Epithelial cell of prostate (primary cell): ENCODE results near the gene SSBP1.
"Not testable (repeated sequence)": the region's sequence is repeated elsewhere in the genome, so short reads cannot be mapped to it uniquely, and the experiment has no call there.

ENCODE experiments used
- DNase-seq: peaks from one replicate; pipeline ENCODE4 v3.0.0-alpha.2; 2011; ENCODE audit warnings: low read depth, low spot score
- H3K27ac ChIP-seq: fragments of 450-650 bp; 2 replicates; pipeline ENCODE4 v1.5.1; 2017; ENCODE audit warnings: mild to moderate bottlenecking

SSBP1 gene

DNA sequence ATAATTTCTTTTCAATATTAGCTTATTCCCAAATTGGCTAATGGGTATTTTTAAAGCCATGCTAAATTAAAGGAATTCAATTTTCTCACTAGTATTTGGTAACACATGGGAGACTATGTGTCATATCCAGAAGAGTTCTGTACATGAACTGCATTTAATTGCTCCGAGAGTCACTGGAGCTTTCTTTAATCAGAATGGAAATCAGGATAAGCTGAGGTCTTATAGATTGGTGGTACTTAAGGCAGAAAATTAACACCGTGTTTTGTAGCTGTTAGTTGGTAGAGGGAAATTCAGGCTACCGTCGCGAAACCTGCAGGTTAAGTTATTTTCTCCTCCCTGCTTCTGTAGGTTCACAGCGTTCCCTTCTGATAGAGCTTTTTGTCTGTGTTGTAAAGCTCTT, 29.8 kb upstream of the SSBP1 start, which contains the start of gene WEE2:
Gene WEE2, plus strand, starts transcription at position 3 of the 400 bp plus-strand sequence. CDS start 406 bp downstream, outside the sequence.
- DNase-seq: no peak
- peak within 1 kb of the TSS; percentile 59 for H3K27ac ChIP-seq

DNA sequence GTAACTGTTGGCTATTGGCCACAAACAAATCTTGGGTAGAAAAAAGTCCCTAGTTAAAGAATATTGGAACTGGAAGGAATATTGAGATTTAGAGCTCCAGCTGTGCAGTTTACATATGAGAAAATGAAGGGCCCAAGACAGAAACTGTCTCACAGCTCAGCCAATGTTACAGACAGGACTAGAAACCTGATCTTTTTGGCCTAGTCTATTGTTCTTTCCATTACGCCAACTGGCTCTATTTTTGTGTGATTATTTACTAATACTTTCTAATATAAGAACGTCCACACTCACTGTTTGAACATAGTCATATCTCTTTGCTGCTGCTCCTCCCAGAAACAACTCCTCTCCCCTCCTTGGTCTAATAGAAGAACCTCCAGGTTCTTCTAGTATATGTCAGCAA, 28.8 kb upstream of the SSBP1 start:
- H3K27ac ChIP-seq: peak overlapping the region; percentile 59
- no peak for DNase-seq

DNA sequence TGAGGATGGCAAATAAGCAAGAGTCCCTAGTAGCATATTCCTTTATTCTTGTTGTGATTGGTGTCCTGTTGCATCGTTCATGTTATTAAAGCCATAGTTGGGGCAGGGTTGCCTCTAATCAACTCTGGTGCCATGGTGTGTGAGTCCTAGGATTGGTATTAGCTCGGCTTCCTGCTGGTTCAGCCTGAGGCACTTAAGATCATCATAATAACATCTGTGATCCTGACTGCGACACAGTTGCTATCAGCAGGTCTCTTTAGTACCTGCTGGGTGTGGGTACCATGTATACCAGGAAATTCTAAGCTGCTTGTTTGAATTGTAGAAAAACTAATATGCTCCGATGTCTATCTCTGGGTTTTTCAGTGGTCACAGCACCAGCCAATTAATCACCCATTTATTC, 28.4 kb upstream of the SSBP1 start:
- DNase-seq: no peak
- H3K27ac ChIP-seq: peak overlapping the region; percentile 59

DNA sequence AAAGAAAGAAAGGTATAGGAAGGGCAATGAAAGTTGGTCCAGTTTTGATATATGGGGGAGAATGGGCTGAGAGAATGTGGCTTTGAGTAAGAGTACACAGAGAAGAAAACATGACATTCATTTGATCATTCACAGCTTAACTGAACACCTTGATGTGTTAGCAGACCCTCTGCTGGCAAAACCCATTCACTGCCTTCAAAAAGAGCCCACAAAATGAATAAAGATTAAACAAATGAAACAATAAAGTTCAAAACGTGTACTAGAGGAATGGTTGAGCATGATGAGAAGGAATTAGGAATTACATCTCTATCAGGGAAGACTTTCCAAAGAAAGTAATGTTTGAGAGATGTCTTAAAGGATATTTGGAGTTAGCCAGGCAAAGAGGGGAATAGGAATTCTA, 27.9 kb upstream of the SSBP1 start:
- no peak for DNase-seq
- peak overlapping the region; percentile 59 for H3K27ac ChIP-seq

DNA sequence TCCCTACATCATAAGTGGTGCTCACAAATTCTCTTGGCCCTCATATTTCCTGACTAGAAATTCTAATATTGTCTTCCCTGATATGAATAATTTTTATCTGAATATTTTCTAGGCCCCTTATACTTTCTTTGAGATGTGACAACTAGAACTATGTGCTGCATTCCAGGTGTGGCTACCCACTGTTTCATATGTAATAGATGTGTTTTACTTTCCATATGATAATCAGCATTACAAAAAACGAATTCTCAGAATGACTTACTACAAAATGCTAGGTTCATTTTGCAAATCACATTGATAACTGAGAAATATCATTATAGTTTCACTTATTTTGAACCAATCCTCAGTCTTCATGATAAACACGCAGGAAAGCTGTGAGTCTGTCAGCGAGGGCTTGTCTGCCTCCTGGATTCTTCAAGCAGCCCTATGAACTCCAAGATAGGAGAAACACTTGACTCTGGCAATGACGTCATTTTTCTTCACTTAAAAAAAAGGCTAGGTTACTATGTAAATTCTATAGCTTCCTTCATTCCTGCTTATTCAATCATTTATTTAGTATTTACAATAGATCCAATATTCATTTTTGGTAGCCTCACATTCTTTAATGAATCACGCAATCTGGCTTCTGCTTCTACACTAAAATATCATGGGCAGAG, 25.4 kb upstream of the SSBP1 start:
- no peak for DNase-seq
- no peak overlapping the region for H3K27ac ChIP-seq

DNA sequence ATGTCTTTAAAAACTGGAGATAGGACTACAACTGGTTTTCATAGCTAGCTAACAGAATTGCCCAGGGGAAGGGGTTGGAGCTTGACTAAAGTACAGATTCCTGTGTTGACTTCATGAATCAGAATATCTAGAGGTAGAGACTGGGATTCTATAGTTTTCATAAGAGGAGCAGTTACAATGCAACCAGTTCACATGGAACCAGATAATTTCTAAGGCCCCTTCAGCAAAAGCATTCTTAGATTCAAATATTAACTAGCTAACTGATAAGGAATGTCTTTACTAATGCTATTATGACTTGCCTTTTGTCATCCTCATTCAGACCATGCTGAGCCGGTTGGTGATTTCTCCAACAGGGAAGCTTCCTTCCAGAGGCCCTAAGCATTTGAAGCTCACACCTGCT, 24.3 kb upstream of the SSBP1 start:
- no peak overlapping the region for H3K27ac ChIP-seq
- no peak for DNase-seq

DNA sequence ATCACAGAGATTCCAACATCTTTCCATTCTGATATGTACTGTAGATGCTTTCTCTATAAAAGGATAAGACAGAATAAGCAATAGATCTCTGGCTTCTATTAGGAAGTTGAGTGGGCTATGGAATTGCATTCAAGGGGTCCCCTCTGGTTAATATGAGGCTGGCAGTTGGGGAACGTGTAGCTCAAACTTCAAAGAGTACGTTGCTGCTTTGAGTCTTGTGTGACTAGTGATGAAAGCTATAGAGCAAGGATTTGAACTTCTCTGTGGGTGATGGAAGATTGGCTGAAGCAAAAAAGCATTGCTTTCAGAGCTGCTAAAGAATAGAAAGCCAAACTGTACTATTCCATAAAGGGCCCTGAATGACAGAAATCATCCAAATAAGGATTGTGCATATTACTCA, 23.6 kb upstream of the SSBP1 start:
- DNase-seq: no peak
- H3K27ac ChIP-seq: no peak overlapping the region

DNA sequence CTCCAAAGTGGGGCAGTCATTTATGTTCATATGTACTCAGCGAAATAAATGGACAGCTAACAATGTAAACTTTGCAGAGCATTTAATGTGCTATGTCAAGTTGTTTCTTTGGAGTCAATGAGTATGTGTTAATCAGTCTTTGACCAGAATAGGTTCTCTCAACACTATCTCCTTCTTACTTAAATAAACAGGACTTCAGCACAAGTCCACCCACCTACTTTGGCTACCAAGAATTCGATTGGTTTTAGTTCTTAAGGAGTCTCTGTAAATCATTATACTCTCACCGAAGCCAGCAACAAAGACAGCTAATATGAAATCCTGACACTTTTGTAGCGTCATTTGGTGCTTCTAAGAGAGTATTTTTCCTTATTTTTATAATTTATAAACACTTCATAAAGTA, 23.1 kb upstream of the SSBP1 start:
- no peak overlapping the region for H3K27ac ChIP-seq
- no peak for DNase-seq

DNA sequence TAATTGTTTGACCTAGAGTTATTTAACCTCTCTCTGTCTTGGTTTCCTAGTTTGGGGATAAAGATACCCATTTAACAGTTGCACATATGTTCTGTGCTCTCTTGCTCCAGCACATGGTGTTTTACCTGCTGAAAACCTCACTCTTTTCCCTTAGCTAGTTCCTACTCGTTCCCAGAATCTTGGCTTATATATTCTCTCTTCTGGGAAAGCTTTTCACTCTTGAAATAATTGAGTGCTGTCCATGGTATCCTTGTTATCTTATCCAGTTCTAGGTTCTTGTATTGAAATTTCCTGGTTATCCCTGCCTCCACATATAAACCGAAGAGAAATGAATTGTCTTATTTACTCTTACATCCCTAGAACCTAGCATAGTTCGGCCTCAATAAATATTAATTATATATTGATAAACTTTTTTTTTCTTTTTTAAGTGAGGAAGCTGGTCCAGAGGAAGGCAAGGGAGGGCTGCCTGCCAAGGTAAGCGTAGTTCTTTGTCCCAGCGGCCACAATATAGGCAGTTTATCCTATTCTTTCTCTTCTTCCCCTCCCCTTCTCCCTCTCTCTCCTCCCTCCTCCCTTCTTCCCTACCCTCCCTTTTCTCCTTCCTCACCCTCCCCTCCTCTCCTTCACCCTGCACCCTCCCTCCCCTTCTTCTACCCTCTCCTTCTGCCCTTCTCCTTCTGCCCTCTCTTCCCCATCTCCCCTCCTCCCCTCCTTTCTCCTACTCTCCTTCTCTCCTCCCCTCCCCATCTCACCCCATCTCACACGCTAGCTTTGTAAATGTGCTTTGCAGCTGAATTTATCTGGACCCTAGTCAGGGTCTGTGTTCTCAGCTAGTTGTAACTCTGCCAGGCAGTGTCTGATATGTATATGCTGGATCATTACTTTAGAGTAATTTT, 22.1 kb upstream of the SSBP1 start:
- no peak for DNase-seq
- H3K27ac ChIP-seq: no peak overlapping the region

DNA sequence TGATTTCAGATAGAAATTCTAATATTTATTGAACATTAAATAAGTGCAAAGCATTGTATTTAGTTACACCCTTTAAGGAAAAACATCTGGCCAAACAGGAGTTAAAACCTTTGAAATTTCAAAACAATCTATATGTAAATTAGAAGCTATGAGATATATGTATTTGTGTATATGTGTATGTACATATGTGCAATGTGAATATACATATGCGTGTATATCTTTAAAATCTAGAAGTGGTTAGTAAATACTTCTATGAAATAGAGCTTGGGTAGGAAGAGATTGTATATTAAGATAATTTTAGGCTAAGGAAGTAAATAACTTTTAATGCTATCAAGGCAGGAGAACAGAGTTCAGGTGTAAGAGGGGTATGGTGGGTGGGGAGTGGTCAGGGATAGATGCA, 20.7 kb upstream of the SSBP1 start:
- no peak overlapping the region for H3K27ac ChIP-seq
- DNase-seq: no peak

DNA sequence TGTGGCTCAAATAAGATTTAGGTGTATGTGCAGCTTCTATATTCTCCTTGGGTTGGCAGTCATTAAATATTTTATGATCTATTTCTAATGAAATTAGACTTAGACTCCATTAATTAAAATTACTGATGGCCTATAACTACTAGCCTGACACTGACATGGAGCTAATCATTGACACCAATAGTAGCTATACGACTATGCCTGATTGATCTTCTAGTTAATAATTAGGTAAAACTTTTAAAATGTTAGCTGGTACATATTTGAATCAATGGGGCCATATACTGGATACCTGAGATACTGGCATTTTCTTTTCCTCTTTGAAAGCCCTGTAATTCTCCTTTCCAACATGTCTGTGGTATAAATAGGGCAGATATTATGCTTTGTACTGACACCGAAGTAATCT, 15.6 kb upstream of the SSBP1 start:
- no peak for DNase-seq
- H3K27ac ChIP-seq: no peak overlapping the region

DNA sequence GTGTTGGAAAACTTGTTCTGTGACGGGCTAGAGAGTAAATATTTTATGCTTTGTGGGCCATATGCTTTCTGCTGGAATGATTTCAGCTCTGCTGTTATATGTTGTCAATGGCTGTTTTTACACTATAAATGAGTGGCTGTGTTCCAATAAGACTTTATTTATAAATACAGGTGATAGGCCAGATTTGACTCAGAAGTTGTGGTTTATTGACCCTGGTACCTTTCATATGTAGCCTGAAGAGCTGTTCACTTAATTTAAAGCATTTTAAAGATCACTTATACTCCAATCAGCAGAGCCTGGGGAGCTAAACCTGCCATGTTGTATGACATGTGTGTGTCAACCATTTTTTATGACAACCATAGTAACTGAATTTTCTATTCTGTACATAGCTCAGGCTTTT, 9.1 kb upstream of the SSBP1 start:
- no peak overlapping the region for H3K27ac ChIP-seq
- no peak for DNase-seq

DNA sequence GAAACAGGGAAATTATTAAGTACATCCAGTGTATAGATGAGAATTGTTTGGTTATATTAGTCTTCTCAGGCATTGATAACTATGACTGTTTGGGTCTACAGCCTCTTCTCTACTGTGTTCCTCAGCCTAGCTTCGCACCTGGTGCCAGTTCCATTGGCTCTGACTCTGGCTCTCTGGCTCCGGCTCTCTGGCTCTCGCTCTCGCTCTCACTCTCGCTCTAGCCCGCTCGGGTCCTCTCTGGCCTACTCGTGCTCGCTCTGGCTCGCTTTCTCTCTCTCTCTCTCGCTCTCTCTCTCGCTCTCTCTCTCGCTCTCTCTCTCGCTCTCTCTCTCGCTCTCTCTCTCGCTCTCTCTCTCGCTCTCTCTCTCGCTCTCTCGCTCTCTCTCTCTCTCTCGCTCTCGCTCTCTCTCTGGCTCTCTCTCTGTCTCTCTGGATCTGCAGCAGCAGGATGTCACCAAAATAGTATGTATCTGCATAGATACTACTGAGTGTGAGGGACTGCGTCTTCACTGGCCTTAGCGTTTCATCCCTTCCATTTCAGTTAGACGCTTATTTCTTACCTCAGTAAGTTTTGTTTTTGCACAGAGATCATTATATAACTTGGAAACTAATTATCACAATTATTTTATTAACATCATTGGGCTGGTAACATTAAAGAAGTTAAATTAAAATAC, 6.5 kb upstream of the SSBP1 start:
- H3K27ac ChIP-seq: no peak overlapping the region
- DNase-seq: no peak

DNA sequence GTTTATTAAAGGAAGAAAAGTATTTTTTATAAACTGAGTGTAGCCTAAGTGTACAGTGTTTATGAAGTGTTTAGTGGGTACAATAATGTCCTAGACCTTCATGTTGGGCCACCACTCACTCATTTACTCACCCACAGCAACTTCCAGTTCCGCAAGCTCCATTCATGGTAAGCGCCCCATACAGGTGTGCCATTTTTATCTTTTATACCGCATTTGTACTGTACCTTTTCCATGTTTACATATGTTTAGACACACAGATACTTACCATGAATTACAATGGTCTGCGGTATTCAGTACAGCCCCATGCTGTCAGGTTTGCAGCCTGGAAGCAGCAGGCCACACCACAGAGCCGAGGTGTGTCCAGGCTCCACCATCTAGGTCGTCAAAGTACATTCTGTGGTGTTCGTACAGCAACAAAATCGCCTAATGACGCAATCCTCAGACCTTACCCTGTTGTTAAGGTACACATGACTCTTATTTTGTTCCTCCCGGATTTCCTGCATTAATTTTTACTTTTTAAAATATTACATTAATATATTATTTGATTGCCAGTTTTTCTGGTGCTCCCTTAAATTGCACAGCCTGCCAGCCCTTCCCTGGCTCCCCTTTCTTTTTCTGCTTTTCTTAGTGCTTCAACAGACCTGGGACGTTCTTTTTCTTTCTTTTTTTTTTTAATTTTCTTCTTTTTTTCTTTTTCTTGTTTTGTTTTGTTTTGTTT, 881 bp upstream of the SSBP1 start:
- peak; percentile 20 for DNase-seq
- peak overlapping the region; percentile 79 for H3K27ac ChIP-seq

DNA sequence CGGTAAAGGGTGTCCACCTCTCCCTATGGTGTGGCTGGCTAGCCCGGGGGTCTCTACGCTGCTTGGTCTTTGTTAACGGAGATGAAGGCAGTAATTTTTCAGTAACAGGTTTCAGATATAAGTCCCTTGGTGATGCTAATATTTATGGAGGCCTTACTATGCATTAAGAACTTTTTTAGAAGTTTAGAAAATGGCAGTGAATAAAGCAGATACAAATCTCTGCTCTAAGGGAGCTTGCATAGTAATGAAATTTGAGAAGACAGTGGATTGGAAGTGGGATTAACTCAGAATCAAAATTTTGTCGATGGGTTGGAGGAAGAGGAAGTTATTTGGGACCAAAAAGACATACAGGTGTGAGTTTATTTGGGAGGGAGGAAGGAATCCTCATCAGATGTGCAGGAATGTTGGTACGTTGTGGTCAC, 445 bp downstream of the SSBP1 start:
- no peak for DNase-seq
- peak overlapping the region; percentile 79 for H3K27ac ChIP-seq

DNA sequence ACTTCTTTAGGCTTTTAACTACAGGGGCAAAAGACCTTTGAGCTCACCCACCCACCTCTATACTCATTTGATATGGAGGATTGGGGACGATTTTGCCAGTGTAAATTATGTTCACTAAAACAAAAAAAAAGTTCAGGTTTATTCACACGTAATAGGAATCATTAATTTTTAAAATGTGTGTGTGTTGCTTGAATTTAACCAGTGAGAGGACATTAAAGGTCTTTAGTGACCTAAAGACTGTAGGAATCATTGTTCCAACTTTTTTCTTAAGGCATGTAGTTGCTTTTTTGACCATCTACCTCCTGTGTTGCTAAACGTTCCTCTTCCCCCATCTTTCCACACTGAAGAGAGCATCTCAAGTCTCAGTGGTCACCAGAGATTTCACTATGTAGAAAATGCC, 1.1 kb downstream of the SSBP1 start:
- no peak for DNase-seq
- H3K27ac ChIP-seq: no peak overlapping the region

DNA sequence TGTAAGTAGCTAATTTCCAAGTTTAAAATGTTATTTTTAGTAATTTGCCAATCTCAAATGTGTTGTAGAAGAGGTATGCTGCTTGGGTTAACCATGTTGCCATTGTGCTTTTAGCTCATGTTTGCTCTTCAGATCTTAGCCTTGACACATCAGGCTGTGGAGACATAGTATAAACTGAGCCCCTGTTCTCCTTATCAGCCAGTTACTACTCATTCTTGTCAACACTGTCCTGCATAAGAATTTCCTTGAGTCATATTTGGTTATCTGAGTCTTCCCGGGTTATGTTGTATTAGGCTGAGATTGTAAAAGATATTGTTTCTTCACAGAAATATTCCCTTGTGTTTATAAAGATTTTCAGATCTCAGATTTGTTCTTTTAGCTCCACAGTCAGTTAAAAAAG, 4.1 kb downstream of the SSBP1 start:
- DNase-seq: no peak

DNA sequence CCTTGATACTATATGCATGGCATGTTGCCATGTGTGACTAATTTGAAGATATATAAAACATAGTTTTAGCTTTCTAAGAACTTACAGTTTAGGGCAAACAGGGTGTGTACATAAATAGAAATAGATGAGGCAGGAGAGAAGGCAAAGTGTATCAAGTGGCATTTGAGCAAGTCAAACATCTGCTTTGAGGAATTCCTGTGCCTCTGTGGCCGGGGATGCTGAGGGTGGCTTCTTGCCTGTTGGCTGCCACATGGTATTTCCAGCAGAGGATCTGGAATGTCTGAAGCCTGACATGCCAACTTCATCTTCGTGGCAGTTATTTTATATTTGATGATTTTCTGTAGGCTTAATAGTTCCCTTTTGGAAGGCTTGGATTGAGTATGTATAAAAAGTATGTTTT, 6.0 kb downstream of the SSBP1 start:
- H3K27ac ChIP-seq: no peak overlapping the region
- no peak for DNase-seq

More for the DNA sequence above, 4.1 kb downstream of the SSBP1 start:
- H3K27ac ChIP-seq: no peak overlapping the region

DNA sequence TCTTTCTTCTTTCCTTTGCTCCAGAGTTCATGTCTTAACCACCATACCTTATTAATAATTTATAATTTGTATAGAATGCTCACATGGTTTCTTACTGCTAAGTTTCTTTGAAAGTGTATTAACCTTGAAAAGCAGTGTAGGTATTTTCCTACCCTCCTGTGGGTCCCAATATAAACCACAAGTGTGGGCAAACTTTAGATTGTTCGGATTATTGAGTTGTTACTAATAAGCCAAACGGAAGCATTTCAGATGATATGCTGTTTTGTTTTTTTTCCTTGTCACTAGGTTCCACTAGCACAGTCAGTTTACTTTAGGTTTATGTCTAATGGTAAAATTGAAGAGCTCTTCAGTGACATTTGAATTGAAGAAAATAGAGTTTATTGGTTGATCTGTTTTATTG, 10.2 kb downstream of the SSBP1 start:
- no peak overlapping the region for H3K27ac ChIP-seq
- no peak for DNase-seq

DNA sequence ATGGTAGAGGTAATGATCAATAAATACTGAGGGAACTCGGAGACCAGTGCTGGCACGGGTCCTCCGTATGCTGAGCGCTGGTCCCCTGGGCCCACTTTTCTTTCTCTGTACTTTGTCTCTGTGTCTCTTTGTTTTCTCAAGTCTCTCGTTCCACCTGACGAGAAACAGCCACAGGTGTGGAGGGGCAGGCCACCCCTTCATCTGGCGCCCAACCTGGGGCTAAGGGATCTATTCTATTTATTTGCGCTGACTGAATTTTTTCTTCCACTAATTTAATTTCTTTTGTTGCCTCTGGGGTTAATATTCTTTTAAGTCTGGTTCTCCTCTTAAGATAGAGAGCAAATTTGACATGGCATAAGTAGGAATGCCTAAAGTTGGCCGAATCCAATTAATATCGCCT, 13.7 kb downstream of the SSBP1 start:
- not testable (repeated sequence) for DNase-seq, H3K27ac ChIP-seq
